GM21576 (cell line): ENCODE results near the gene SYNRG.

Experiments used
- ATAC-seq: cut with Tn5 transposase; IDR thresholded peaks from one replicate; pipeline ENCODE4 v1.9.1; 2021; ENCODE audit warnings: mild to moderate bottlenecking, moderate library complexity; ENCODE audit not compliant: unreplicated experiment

SYNRG gene

GRCh38 chr17:37476431-37477120, 132.6 kb downstream of the SYNRG start:
- no peak for ATAC-seq

GRCh38 chr17:37475731-37476420, 133.3 kb downstream of the SYNRG start:
- no peak for ATAC-seq

GRCh38 chr17:37470181-37470580, 139.0 kb downstream of the SYNRG start:
- no peak for ATAC-seq

- ATAC-seq, result no peak
Measured at GRCh38 chr17:37466471-37466870, 142.7 kb downstream of the SYNRG start.

- ATAC-seq, result no peak
Measured at GRCh38 chr17:37465069-37465616, 144.1 kb downstream of the SYNRG start.
